ENCODE results near the gene BNIP3. TPM values are rescaled to one million over a fixed set of nuclear protein-coding genes. Genes with fewer than 3 reads are reported as not detected.

BNIP3 gene
- total and polyA plus RNA-seq, 2 of the 8 experiments (the other 6 are each of a cell fraction or from before 2014, with no cell fraction given): 25.8 to 58.9 TPM

DNA sequence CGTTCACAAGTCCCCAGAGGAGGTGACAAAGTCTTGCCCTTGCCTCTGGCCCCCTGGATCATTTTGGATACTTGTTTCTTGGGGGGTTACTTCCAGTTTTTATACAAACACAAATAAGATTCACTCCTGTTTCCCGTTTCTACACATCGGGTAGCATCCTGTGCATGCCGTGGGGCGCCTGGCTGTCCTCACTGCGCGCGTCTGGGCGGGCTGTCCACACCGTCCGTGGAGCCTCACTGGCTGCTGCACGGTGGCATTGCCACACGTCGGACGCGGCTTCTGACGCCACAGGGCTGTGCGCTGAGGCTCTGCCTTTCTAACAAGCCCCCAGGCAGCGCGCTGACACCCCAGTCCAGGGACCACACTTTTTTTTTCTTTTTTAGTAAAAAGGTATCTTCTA, 18.4 kb downstream of the BNIP3 start (continued):
- TF ChIP-seq SIRT6 (IDR thresholded peaks at IDR 0.05; ENCODE audit: low read length): no peak
- TF ChIP-seq CBX8 (IDR thresholded peaks at IDR 0.05; ENCODE audit: borderline replicate concordance, low read depth, low read length): no peak
- no peak for TF ChIP-seq NRF1 (IDR thresholded peaks at IDR 0.05; ENCODE audit: low read depth, low read length)
- TF ChIP-seq KDM5A (IDR thresholded peaks at IDR 0.05; ENCODE audit: low read length): no peak
- TF ChIP-seq ZNF274 (IDR thresholded peaks at IDR 0.05; ENCODE audit: borderline replicate concordance, extremely low read depth, low read length): no peak
- TF ChIP-seq, protein P1, sequence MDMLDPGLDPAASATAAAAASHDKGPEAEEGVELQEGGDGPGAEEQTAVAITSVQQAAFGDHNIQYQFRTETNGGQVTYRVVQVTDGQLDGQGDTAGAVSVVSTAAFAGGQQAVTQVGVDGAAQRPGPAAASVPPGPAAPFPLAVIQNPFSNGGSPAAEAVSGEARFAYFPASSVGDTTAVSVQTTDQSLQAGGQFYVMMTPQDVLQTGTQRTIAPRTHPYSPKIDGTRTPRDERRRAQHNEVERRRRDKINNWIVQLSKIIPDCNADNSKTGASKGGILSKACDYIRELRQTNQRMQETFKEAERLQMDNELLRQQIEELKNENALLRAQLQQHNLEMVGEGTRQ (IDR thresholded peaks at IDR 0.05; ENCODE audit: low read length): no peak
- TF ChIP-seq, protein P2, sequence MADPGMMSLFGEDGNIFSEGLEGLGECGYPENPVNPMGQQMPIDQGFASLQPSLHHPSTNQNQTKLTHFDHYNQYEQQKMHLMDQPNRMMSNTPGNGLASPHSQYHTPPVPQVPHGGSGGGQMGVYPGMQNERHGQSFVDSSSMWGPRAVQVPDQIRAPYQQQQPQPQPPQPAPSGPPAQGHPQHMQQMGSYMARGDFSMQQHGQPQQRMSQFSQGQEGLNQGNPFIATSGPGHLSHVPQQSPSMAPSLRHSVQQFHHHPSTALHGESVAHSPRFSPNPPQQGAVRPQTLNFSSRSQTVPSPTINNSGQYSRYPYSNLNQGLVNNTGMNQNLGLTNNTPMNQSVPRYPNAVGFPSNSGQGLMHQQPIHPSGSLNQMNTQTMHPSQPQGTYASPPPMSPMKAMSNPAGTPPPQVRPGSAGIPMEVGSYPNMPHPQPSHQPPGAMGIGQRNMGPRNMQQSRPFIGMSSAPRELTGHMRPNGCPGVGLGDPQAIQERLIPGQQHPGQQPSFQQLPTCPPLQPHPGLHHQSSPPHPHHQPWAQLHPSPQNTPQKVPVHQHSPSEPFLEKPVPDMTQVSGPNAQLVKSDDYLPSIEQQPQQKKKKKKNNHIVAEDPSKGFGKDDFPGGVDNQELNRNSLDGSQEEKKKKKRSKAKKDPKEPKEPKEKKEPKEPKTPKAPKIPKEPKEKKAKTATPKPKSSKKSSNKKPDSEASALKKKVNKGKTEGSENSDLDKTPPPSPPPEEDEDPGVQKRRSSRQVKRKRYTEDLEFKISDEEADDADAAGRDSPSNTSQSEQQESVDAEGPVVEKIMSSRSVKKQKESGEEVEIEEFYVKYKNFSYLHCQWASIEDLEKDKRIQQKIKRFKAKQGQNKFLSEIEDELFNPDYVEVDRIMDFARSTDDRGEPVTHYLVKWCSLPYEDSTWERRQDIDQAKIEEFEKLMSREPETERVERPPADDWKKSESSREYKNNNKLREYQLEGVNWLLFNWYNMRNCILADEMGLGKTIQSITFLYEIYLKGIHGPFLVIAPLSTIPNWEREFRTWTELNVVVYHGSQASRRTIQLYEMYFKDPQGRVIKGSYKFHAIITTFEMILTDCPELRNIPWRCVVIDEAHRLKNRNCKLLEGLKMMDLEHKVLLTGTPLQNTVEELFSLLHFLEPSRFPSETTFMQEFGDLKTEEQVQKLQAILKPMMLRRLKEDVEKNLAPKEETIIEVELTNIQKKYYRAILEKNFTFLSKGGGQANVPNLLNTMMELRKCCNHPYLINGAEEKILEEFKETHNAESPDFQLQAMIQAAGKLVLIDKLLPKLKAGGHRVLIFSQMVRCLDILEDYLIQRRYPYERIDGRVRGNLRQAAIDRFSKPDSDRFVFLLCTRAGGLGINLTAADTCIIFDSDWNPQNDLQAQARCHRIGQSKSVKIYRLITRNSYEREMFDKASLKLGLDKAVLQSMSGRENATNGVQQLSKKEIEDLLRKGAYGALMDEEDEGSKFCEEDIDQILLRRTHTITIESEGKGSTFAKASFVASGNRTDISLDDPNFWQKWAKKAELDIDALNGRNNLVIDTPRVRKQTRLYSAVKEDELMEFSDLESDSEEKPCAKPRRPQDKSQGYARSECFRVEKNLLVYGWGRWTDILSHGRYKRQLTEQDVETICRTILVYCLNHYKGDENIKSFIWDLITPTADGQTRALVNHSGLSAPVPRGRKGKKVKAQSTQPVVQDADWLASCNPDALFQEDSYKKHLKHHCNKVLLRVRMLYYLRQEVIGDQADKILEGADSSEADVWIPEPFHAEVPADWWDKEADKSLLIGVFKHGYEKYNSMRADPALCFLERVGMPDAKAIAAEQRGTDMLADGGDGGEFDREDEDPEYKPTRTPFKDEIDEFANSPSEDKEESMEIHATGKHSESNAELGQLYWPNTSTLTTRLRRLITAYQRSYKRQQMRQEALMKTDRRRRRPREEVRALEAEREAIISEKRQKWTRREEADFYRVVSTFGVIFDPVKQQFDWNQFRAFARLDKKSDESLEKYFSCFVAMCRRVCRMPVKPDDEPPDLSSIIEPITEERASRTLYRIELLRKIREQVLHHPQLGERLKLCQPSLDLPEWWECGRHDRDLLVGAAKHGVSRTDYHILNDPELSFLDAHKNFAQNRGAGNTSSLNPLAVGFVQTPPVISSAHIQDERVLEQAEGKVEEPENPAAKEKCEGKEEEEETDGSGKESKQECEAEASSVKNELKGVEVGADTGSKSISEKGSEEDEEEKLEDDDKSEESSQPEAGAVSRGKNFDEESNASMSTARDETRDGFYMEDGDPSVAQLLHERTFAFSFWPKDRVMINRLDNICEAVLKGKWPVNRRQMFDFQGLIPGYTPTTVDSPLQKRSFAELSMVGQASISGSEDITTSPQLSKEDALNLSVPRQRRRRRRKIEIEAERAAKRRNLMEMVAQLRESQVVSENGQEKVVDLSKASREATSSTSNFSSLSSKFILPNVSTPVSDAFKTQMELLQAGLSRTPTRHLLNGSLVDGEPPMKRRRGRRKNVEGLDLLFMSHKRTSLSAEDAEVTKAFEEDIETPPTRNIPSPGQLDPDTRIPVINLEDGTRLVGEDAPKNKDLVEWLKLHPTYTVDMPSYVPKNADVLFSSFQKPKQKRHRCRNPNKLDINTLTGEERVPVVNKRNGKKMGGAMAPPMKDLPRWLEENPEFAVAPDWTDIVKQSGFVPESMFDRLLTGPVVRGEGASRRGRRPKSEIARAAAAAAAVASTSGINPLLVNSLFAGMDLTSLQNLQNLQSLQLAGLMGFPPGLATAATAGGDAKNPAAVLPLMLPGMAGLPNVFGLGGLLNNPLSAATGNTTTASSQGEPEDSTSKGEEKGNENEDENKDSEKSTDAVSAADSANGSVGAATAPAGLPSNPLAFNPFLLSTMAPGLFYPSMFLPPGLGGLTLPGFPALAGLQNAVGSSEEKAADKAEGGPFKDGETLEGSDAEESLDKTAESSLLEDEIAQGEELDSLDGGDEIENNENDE (IDR thresholded peaks at IDR 0.05; ENCODE audit: insufficient replicate concordance, low read length): no peak
